HG03354 (cell line): ENCODE results near the gene MYH2.

Experiments used
- ATAC-seq: cut with Tn5 transposase; IDR thresholded peaks from one replicate; pipeline ENCODE4 v1.9.1; 2021; ENCODE audit warnings: mild to moderate bottlenecking; ENCODE audit not compliant: unreplicated experiment, poor library complexity, severe bottlenecking

The MYH2 gene

GRCh38 chr17:10518271-10519037 is 31.0 kb downstream of the MYH2 start, which contains the start of gene MYH1:
TSS of gene MYH1 (minus strand) at chr17:10518542. CDS start at chr17:10516642, 1,900 bp downstream.
- ATAC-seq, result no peak

GRCh38 chr17:10516638-10517037 is 32.8 kb downstream of the MYH2 start:
- ATAC-seq, result no peak

GRCh38 chr17:10516065-10516464 is 33.4 kb downstream of the MYH2 start:
- ATAC-seq, result no peak

GRCh38 chr17:10513299-10514067 is 36.0 kb downstream of the MYH2 start:
- no peak for ATAC-seq

- ATAC-seq, result no peak
Observed at GRCh38 chr17:10512856-10513255, 36.6 kb downstream of the MYH2 start.

- no peak for ATAC-seq
Observed at GRCh38 chr17:10499950-10500349, 49.5 kb downstream of the MYH2 start.

- ATAC-seq, result no peak
Observed at GRCh38 chr17:10492004-10492403, 57.5 kb downstream of the MYH2 start.

- ATAC-seq, result no peak
Observed at GRCh38 chr17:10482252-10482651, 67.2 kb downstream of the MYH2 start.

GRCh38 chr17:10477701-10478100 is 71.8 kb downstream of the MYH2 start:
- ATAC-seq, result no peak

- no peak for ATAC-seq
Observed at GRCh38 chr17:10474536-10474935, 74.9 kb downstream of the MYH2 start.

- ATAC-seq, result no peak
Observed at GRCh38 chr17:10471858-10472257, 77.6 kb downstream of the MYH2 start.
